ENCODE results near the gene CPXM1.

Gene CPXM1

DNA sequence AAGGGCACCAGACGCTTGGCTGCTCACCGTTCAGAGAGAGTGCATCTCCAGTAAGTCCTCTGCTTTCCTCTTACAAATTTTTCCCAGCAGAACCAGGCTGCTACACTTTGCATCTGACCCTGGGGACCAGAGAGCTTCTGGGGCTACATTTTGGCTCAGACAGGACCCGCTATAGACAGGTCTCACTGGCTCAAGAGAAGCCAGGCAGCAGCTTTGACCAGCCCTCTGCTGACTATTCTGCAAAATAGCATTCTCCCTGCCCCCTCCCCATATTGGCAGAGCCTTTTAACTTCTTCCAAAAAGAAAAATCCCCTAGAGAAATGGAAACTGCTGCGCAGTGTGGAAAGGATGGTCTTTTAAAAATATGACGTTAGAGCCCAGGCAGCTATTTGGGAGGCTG, 37.2 kb downstream of the CPXM1 start:
- no peak for DNase-seq (ENCODE audit: low read depth)

DNA sequence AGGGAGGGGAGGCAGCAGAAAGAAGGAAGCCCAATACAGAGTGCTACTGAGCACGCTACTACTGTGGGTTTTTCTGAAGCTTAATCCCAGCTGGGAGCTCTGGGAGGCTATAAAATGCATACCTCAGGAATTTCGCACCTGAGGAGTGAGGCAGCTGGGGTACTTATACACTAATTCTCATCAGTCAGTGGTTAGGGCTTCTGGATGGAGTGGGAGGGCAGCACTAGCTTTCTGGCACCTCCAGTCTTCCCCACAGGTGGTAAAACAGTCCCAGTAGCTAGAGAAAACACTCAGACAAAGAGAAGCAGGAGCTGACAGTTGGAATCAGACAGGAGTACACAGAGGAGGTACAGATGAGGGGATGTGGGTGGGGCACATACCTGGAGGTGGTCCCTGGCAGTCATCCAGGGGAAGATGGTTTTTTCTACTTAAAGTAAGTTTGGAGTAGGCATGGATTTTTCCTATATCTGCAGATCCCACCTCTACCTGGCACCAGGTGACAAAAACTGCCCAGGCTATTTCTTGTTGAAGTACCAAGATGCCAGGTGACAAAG, 37.8 kb downstream of the CPXM1 start:
- DNase-seq (ENCODE audit: low read depth) = no peak

DNA sequence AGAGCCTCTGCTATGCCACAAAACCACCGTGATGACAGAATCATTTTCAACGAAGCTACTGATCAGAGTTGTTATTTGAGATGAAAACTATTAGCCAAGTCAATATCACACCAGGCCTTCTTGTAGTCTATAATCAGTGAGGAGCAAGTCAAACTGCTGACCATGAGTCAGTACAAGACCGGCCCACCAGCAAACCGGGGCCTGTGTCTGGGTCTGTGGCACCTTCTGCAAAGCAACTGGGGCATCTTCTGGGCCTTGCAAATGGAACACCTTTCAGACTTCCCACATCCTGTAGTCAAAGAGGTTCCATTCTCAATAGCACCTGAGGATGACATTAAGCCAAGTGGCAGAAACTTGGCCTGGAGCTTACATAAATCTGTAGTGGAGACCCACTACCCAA, 38.5 kb downstream of the CPXM1 start:
- no peak for DNase-seq (ENCODE audit: low read depth)

DNA sequence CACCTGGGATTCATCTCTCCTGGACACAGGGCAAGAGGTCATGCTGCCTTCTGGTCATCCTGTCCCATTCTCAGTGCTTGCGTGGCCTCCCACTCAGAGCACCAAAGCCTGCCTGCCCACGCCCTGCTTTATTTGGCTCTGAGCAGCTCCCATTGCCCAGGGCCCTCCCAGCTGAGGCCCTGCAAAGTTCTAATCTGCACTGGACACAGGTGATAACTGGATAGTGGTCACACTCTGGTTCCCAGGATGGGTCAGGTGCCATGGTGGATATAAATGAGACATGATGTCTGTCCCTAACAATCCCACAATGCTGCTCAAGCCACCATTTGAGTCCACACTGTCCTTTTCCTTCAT, 39.5 kb downstream of the CPXM1 start:
- no peak for DNase-seq (ENCODE audit: low read depth)

DNA sequence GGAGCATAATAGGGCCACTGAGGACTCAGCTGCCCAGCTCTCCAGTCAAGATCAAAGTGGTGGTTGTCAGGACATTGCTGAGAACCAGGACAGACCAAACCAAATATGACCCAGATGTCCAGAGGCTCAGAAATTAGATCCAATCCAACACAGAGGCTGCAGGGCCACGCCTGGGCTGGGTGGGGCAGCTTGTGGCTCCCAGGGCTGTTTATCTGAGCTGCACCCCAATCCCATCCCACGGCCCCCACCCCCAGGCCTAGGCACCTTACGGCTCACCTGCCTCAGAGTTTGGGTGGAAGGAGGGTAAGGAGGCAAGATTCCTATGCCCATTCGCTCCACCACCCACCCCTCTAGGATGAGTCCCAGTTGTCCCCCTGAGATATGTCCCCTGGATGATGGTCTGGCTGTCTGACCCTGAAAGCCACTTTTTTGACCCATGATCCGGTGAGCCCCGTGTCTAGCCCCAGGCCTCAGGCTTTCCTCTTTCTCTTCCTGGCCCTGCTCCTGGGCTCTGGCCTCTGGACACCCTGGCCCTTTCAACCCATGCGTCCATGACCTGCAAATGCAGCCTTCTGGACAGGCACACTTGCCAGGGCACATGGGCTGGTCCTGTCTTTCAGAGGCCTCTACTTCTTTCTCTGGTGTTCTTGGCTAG, 40.0 kb downstream of the CPXM1 start:
- DNase-seq (ENCODE audit: low read depth) = no peak

DNA sequence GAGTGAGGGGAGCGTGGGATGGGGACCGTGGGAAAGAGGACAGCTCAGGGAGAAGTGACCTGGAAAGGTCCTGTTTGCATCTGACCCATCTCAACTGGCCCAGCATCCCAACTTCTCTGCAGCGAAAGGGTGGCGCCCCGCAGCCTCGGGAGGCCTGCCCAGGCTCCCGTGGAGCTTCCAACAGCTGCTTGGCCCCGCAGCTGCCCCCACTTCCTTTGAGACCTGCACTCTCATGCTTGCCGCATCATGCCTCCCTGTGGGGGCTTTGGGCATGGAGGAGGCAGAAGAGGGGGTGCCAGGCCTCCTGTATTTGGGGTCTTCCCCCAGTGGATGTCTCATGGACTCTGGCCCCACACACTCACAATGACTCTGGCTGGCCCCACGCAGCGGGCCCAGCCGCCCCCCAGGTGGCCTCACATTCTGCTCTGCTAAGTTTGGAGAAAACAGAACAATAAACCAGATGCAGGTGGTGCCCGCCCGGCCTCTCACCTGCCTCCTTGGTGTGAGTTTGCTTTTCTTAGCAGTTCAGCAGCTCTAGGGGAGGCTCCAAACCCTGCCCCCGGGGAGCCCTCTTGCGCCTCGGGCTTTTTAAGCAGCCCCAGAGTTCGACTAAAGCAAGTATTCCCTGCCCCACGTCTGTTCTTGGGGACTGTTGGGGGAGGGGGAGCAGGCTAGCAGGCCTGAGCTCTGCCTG, 40.7 kb downstream of the CPXM1 start:
- DNase-seq (ENCODE audit: low read depth) = no peak

DNA sequence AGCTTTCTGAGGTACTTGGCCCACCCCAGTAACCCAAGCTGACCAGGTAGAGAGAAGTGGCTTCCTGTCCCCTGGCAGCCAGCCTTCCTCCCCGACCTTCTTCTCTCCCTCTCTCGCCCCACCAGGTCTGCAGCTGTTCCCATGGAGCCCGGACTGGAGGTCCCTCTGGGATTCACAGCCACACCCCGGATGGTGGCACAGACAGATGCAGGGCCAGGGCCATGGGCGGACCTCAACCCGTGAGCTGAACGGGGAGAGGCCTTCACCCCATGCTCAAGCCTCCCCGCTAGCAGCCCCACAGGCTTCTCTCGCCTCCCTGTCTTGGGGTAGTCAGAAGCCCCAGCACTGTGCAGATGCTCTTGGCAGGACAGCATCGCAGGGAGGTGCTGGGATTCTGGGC, 41.3 kb downstream of the CPXM1 start:
- no peak for DNase-seq (ENCODE audit: low read depth)

DNA sequence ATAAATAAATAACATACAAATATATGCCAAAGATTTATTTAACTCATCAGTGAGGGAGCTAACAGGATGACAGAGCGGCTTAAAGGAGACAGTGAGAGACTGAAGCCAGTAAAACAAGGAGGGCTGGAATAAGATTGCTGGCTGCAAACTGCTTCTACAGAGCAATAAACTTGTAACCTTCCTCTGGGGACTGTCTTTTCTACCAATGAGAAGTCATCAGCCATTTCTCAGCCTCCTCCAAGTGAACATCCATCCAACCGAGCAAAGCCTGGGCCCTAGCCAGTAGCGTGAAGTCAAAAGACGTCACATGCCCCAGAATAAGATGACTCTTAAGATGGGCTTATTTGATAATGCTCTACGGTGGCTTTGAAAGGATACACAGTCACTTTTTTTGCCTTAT, 42.5 kb downstream of the CPXM1 start:
- no peak for DNase-seq (ENCODE audit: low read depth)

DNA sequence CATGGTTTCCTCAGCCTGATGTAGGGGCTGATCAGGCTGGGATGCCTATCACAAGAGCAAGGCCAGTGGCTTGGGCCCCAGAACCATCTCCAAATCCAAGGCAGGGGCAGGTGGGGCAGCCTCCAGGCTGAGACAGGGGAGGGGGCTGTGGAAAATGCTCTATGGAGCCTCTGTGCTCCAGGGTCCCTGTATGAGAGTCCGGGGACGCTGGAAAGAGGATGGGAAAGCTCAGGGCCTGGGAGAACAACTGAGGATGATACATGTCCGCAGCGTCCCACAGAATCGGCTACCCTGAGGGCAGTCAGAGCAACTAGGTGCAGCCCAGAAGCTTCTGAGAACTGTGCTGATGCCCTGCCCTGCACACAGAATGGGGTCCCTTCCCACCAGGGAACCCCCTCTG, 43.4 kb downstream of the CPXM1 start:
- DNase-seq (ENCODE audit: low read depth) = no peak

DNA sequence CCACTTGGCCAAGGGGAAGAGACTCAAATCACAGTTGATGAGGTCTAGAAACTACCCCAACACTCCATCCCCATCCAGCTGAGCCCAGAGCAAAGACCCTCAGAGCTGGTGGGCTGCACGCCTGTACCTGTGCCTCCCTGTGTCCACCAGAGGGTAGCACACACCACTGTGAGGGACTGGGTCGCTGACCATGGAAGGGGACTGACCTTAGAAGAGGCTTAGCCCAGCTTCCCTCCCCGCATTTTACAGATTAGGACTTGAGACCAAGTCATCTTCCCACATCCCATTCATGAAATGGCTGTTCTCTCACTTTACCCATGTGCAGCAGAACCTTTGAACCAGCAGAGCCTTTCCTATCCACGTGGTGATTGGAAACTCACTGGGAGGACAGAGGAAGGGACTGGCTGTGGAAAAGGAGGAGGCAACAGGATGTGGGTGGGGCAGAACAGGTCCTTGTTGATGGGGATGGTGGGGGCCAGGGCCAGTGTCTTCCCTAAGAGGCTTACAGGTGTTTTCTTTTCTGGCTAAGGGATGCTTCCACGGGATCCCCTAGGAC, 44.3 kb downstream of the CPXM1 start:
- DNase-seq (ENCODE audit: low read depth) = peak; percentile 45

DNA sequence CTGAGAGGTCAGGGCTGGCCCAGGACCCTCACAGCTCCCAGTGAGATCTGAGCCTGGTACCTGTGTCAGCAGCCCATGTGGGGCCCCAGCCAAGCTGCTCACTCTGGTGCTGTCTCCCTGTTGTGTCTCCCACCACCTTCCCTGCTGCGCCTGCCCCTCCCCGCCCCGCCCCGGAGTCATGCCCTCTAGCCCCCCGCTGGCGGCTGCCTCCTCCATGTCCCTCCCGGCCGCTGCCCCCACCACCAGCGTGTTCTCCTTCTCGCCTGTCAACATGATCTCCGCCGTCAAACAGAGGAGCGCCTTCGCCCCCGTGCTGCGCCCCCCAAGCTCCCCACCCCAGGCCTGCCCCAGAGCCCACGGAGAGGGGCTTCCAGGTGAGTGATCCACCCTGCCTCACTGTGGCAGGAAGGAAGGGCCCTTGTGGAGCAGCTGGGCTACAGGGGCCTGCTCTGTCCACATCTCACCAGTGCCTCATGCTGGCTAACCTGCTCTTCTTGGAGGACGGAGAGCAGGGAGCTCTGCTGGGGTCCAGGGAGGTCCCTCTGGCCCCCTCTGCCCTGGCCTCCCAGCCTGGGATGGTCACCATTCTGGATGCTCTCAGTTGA, 44.9 kb downstream of the CPXM1 start:
- no peak for DNase-seq (ENCODE audit: low read depth)

DNA sequence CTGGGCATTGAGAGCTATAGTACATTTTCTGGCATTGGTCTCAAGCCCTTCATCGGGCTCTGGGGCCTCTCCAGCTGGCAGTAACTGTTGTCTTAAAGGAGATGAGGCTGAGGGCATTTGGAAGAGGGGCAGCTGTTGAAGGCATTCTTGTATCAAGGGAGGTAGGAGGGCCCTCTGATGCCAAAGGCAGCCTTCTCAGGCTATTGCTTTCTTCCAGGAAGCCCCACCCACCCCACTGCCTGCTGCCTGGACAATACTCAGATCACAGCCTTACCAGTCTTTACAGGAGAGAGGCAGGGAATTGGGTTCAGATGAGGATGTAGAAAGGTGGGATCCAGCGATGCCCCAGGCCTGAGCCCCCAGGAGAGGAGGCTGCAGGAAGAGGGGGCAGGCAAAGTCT, 46.0 kb downstream of the CPXM1 start:
- DNase-seq (ENCODE audit: low read depth) = no peak

DNA sequence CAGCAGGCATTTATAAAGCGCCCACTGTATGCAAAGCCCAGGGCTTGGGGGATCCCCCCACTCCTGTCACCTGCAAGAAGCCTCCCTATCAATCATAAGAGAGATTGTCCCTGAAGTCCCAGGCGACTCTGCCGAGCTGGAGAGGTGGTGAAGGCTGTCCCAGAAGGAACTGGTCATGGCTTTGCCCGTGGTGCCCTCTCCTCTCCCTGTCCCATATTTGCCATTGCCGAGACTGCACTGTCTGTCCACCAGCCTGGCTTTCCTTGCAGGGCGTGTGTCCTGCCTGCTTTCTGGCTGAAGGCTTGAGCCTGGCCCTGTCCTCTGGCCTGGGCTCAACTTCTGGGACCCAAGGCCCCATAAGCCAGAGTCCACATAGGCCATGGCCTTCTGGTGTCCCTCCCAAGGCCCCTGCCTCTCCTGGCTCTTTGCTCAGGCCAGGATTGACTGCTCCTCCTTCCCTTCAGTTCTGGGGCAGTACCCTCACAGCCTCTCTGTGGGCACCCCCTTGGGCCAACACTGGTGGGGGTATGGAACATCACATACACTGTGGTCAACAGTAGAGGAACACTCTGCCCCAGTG, 46.9 kb downstream of the CPXM1 start:
- no peak for DNase-seq (ENCODE audit: low read depth)

DNA sequence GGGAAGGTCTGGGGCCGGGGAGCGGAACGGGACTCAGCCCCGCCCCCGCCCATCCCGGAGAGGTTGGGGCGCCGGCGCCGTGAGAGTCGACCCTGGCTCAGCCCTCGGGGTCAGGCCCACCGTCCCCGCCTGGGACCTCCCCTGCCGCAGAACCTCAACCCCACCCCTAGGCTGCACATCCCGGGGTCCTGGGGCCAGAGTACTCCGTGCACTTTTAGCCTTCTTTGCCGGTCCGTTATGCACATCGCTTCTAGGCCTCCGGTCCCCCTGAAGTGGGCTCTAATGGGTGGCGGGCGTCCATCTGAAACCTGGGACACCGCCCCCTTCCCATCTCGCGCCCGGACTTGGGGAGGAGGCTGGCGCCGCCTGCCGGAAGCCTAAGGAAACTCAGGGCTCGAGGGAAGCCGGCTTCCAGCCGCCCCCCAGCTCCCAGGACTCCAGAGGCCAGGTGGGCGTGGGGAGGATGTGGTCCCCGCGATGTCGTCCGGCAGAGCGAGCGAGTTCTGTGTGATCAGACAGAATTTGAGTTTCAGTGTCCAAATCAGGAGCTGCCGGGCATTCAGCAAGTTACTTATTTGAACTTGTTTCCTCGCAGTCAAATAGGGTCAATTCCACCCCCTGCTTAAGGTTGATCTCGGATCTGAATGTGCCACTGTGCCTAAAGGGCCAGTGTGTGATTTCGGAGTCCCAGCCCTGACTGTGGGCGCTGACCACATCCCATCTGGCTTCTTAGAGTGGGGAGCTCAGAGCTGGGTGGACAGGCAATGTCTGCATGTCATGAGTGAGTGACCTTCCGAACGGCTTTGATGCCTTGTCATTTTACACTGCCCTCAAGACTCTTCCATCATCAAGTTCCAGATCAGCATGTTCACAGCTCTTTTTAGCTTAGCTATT, 47.6 kb downstream of the CPXM1 start:
- DNase-seq (ENCODE audit: low read depth) = peak; percentile 37

DNA sequence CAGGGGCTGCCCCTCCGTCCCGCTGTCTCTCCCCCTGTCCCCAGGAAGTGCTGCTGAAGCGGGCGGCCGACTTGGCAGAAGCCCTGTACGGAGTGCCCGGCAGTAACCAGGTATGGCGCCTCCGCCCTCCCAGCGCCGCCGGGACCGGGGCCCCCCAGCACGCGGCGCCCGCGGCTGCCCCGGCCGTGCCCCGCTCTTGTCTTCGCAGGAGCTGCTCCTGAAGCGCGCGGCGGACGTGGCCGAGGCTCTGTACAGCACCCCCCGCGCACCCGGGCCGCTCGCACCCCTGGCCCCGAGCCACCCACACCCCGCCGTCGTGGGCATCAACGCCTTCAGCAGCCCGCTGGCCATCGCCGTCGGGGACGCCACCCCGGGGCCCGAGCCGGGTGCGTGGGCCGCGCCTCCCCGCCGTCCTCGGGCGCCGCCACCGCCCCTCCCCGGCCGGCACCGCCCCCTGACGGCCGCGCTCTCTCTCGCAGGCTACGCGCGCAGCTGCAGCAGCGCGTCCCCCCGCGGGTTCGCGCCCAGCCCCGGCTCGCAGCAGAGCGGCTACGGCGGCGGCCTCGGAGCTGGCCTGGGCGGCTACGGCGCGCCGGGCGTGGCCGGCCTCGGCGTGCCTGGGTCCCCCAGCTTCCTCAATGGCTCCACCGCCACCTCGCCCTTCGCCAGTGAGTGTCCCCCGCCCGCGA, 48.4 kb downstream of the CPXM1 start:
- peak; percentile 13 for DNase-seq (ENCODE audit: low read depth)

DNA sequence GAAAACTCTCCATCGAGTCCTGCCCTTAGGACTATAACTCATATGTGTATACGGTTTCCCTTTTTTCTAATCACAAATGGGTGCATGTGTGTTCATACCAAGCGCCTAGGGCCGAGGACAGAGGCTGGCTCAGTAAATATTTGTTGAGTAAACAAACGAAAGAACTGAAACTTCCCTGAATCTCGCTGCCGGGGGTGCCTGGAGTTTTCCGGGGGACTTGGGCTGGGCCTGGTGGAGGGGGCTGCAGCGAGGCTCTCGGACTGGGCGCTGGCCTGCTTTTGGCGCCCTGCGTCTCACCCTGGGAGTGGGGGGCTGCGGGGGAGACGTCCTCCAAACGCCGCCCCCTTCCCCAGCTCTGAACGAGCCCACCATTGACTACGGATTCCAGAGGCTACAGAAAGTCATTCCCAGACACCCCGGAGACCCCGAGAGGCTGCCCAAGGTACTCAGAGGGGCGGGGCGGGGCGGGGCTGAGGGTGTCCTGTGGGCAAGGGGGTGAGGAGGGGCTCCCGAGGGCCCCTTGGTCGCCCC, 49.0 kb downstream of the CPXM1 start:
- DNase-seq (ENCODE audit: low read depth) = no peak

DNA sequence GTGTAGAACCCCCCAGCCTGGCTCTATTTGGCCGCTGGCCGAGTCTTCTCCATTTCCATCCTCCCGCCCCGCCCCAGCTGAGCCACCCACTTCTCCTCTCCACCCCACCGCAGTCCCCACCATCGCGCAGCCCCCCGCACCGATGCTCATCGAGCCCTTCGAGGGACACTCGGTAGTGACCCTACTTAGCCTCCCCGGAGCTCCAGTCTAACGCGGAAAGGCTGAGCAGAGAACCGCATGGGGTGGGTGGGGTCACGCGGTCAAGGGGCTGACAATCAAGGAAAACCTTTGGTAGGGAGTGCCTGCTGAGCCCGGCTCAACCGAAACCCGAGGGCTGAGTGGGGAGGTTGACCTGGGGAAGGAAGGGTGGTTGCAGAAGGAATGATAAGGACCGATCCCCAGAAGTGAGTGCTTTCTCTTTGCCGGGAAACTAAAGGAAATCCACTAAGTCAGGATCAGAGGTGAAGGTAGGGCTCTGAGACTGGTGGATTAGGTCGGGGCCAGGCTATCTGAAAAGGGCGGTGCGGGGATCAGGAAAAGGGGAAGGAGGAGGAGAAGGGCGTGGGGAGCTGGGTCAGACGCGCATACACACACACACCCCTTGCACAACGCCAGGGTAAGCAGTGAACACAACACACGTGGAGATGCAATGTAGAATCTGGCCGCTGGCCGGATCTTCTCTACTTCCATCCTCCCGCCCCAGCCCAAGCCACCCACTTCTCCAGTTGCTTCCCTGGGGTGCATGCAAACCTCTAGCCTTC, 49.8 kb downstream of the CPXM1 start:
- DNase-seq (ENCODE audit: low read depth) = peak; percentile 68

DNA sequence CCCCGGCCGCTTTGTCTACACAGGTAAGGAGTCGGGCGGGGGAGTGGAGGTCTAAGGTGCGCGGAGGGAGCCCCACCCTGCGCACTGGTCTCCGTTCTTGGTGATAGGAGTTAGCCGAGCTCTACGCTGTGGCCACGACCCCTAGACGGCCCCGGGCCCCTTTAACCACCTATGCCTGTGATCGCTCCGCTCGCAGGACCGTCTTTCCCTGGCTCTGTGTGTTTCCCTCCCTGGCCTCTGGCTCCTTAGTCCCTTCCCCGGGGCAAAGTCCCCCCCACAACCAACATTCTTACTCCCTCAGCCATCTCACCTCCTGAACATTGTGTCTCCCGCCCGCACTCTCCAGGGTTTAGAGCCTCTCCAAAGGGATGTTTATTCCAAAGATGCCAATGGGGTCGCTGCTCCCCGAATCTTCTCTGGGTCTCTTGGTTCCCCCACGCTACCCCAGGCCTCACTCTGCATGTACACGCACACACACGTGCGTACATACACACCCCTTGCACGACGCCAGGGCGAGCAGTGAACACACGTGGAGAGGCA, 50.4 kb downstream of the CPXM1 start:
- no peak for DNase-seq (ENCODE audit: low read depth)

DNA sequence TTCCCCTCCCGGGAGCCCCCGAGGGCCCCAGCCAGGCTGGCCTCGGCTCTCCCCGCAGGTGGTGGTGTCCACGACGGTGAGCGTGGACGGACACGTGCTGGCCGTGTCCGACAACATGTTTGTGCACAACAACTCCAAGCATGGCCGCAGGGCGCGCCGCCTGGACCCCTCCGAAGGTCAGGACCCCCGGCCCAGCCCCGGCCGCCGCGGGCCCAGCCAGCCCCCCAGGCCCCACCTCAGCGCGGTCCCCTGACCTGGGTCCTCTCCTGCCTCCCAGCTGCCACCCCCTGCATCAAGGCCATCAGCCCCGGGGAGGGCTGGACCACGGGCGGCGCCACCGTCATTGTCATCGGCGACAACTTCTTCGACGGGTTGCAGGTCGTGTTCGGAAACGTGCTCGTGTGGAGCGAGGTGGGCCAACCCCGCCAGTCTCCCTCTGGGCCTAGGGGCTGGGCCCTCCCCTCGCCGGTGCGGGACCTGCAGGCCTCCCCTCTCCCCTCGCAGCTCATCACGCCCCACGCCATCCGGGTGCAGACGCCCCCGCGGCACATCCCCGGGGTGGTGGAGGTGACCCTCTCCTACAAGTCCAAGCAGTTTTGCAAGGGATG, 51.0 kb downstream of the CPXM1 start:
- no peak for DNase-seq (ENCODE audit: low read depth)
